ENCODE data around the gene THNSL1. TPM values are rescaled to one million over a fixed set of nuclear protein-coding genes. Genes with fewer than 3 reads are reported as not detected.

THNSL1 gene
- total RNA-seq, 2 experiments from 2014 or later, result 2.2 to 2.4 TPM

- Mint-ChIP-seq H3K27ac (no peak overlapping the region), H3K4me3 (no peak overlapping the region), H3K9me3 (no peaks in the 10 kb centered on the region), H3K36me3 (ENCODE audit: low read depth) (no peaks in the 10 kb centered on the region), H3K27me3 (peaks cover 15% of the 10 kb centered on the region), H3K4me1 (no peaks in the 10 kb centered on the region)
- CTCF ChIA-PET, result interaction anchor here (1.3 kb wide), 1 partner anchor 8 kb away, joined by 4 read pairs; no protein-coding TSS in a partner anchor
- no peak for DNase-seq
- POLR2A ChIA-PET, result no interaction called here
Measured at GRCh38 chr10:25072786-25073185, 56.4 kb downstream of the THNSL1 start.

- Mint-ChIP-seq H3K27me3 (peaks cover 15% of the 10 kb centered on the region), H3K36me3 (ENCODE audit: low read depth) (no peaks in the 10 kb centered on the region), H3K4me3 (no peak overlapping the region), H3K4me1 (peaks cover 7% of the 10 kb centered on the region), H3K27ac (no peak overlapping the region), H3K9me3 (no peaks in the 10 kb centered on the region)
- ChIA-PET POLR2A (no interaction called here), CTCF (no interaction called here)
- no peak for DNase-seq
Measured at GRCh38 chr10:25075825-25076224, 59.4 kb downstream of the THNSL1 start.

Other genes starting within 250 kb of the THNSL1 start
- gene PRTFDC1, start 64.0 kb upstream of the THNSL1 start, total RNA-seq, result 1 to 10 TPM; 1.4 to 1.7 TPM
- not detected for gene ENKUR, start 454 bp upstream of the THNSL1 start, total RNA-seq
- not detected for gene GPR158, start 158.4 kb downstream of the THNSL1 start, total RNA-seq

Measured in activated CD4-positive, alpha-beta memory T cell treated with anti-CD3 and anti-CD28 coated beads, Interleukin-2, amount 10 ng/mL, durations not matched to agents 7 days and 5 days (primary cell).